Measurements from ENCODE around the gene CEP164. TPM values are rescaled to one million over a fixed set of nuclear protein-coding genes. Genes with fewer than 3 reads are reported as not detected.

The CEP164 gene
- total RNA-seq, 1 experiment from 2014 or later, result 21.0 TPM

- no peak for DNase-seq (ENCODE audit: low spot score)
- Mint-ChIP-seq H3K27me3 (ENCODE audit: low read depth) (no peaks in the 10 kb centered on the region; the same call in none of the 2 replicates), H3K36me3 (peaks cover 6% of the 10 kb centered on the region; the same call in 1 of the 2 replicates), H3K9me3 (peaks cover 9% of the 10 kb centered on the region), H3K4me1 (no peaks in the 10 kb centered on the region), H3K4me3 (no peak overlapping the region), H3K27ac (no peak overlapping the region)
- no peak for ATAC-seq
- ChIA-PET POLR2A (no interaction called here), CTCF (interaction anchor here (1.5 kb wide), 1 partner anchor 10 kb away, joined by 6 read pairs; no protein-coding TSS in a partner anchor)
- TF ChIP-seq ZNF121 (CRISPR knock-in tag; IDR thresholded peaks at IDR 0.05) (no peak), JAZF1 (CRISPR knock-in tag; IDR thresholded peaks at IDR 0.05) (no peak), ELF4 (CRISPR knock-in tag; IDR thresholded peaks at IDR 0.05; ENCODE audit: low read depth) (no peak), KAT7 (CRISPR knock-in tag; IDR thresholded peaks at IDR 0.05; ENCODE audit: borderline replicate concordance) (no peak), ZBTB43 (CRISPR knock-in tag; IDR thresholded peaks at IDR 0.05) (no peak), FOXP4 (CRISPR knock-in tag; IDR thresholded peaks at IDR 0.05) (no peak), ZNF532 (CRISPR knock-in tag; IDR thresholded peaks at IDR 0.05; ENCODE audit: borderline replicate concordance) (no peak), ATF3 (CRISPR knock-in tag; conservative IDR thresholded peaks at IDR 0.05) (no peak), ZNF423 (CRISPR knock-in tag; IDR thresholded peaks at IDR 0.05) (no peak), ATF2 (CRISPR knock-in tag; IDR thresholded peaks at IDR 0.05; ENCODE audit: borderline replicate concordance, low read depth) (no peak), PREB (CRISPR knock-in tag; IDR thresholded peaks at IDR 0.05; ENCODE audit: borderline replicate concordance) (no peak), ZNF317 (CRISPR knock-in tag; IDR thresholded peaks at IDR 0.05; ENCODE audit: borderline replicate concordance, low read depth) (no peak), E2F4 (CRISPR knock-in tag; IDR thresholded peaks at IDR 0.05; ENCODE audit: borderline replicate concordance, low read depth) (no peak), ZNF512 (CRISPR knock-in tag; IDR thresholded peaks at IDR 0.05; ENCODE audit: borderline replicate concordance) (no peak), FOXK1 (CRISPR knock-in tag; IDR thresholded peaks at IDR 0.05) (no peak), IRF1 (CRISPR knock-in tag; IDR thresholded peaks at IDR 0.05) (no peak)
Observed at GRCh38 chr11:117453886-117454563, 126.4 kb downstream of the CEP164 start.
